H1 (cell line): ENCODE measurements around the gene MRM3. TPM values are rescaled to one million over a fixed set of nuclear protein-coding genes. Genes with fewer than 3 reads are reported as not detected.

ENCODE experiments used
- CTCF ChIA-PET: fragments of 300-600 bp; sonication (Branson Sonifier 250); formaldehyde crosslinking; loops from one replicate; lab custom pipeline; 2021; ENCODE audit not compliant: partially characterized antibody; lab: Charles Lee
- POLR2A ChIA-PET: fragments of 300-600 bp; sonication (Branson Sonifier 250); formaldehyde crosslinking; loops from one replicate; lab custom pipeline; 2021; ENCODE audit warnings: inconsistent platforms; ENCODE audit not compliant: partially characterized antibody; lab: Charles Lee
- DNase-seq, 2 experiments: peaks; one replicate each; pipeline versions ENCODE4 v3.0.0 to v3.0.0-alpha.2; 2010 to 2022; ENCODE audit warnings: low spot score in 2 of 2, low read depth in 1 of 2, mixed read lengths in 1 of 2
- FAIRE-seq: peaks from 2 replicates; lab custom pipeline; 2011; peaks lifted over from hg19 to GRCh38; lab: Jason Lieb, UNC
- H2AFZ ChIP-seq: 2 replicates; pipeline ENCODE4 v1.8.1; 2012; ENCODE audit warnings: low read length, inconsistent platforms
- H2AK5ac ChIP-seq: 2 replicates; pipeline ENCODE4 v1.6.1; 2013; ENCODE audit warnings: low read depth, low read length
- H2BK120ac ChIP-seq: replicated peaks from 2 replicates; pipeline ENCODE3; 2013; ENCODE audit warnings: low read depth, low read length, inconsistent platforms
- H2BK12ac ChIP-seq: 2 replicates; pipeline ENCODE4 v1.6.1; 2013; ENCODE audit warnings: low read depth, low read length
- H2BK15ac ChIP-seq: 2 replicates; pipeline ENCODE4 v1.6.1; 2013; ENCODE audit warnings: low read length
- H2BK20ac ChIP-seq: 2 replicates; pipeline ENCODE4 v1.6.1; 2013; ENCODE audit warnings: low read length
- H2BK5ac ChIP-seq: 2 replicates; pipeline ENCODE4 v1.6.1; 2013; ENCODE audit warnings: low read depth, low read length
- H3K14ac ChIP-seq: 2 replicates; pipeline ENCODE4 v1.6.1; 2013; ENCODE audit warnings: inconsistent platforms; ENCODE audit not compliant: insufficient read length
- H3K18ac ChIP-seq: 2 replicates; pipeline ENCODE4 v1.6.1; 2013; ENCODE audit warnings: low read length; ENCODE audit errors: extremely low read depth
- H3K23ac ChIP-seq: 2 replicates; pipeline ENCODE4 v1.6.1; 2013; ENCODE audit warnings: inconsistent platforms; ENCODE audit not compliant: insufficient read length
- H3K23me2 ChIP-seq: 2 replicates; pipeline ENCODE4 v1.6.1; 2013; ENCODE audit warnings: low read depth, low read length
- H3K27ac ChIP-seq: 2 replicates; pipeline ENCODE4 v1.6.1; 2011; ENCODE audit warnings: low read depth, low read length, inconsistent platforms
- H3K27me3 ChIP-seq, 4 experiments: replicated peaks in 1 of 4; 1 replicate in 1 of 4; 2 replicates in 3 of 4; pipeline versions ENCODE4 v1.6.1 to v1.8.1; 2011 to 2013; ENCODE audit warnings: low read length in 3 of 4, mild to moderate bottlenecking in 3 of 4, inconsistent platforms in 2 of 4, mixed read lengths in 2 of 4, moderate library complexity in 1 of 4; ENCODE audit not compliant: control insufficient read depth in 3 of 4, insufficient read depth in 3 of 4; ENCODE audit errors: extremely low read depth in 1 of 4
- H3K36me3 ChIP-seq, 4 experiments: 2 replicates each; pipeline versions ENCODE4 v1.6.1 to v1.8.1; 2011 to 2013; ENCODE audit warnings: mild to moderate bottlenecking in 4 of 4, low read length in 3 of 4, moderate library complexity in 2 of 4, control low read depth in 1 of 4, inconsistent platforms in 1 of 4; ENCODE audit not compliant: insufficient read depth in 4 of 4, control insufficient read depth in 2 of 4
- H3K4ac ChIP-seq: replicated peaks from 2 replicates; pipeline ENCODE3; 2013; ENCODE audit warnings: low read length, low read depth, mixed read lengths, inconsistent platforms; ENCODE audit not compliant: insufficient read length
- H3K4me1 ChIP-seq, 4 experiments: replicated peaks in 1 of 4; 1 replicate in 1 of 4; 2 replicates in 3 of 4; pipeline versions ENCODE4 v1.6.1 to v1.8.1; 2011 to 2013; ENCODE audit warnings: low read length in 3 of 4, inconsistent platforms in 2 of 4, mixed read lengths in 1 of 4; ENCODE audit not compliant: insufficient read depth in 4 of 4, control insufficient read depth in 3 of 4
- H3K4me2 ChIP-seq, 2 experiments: 2 replicates each; pipeline versions ENCODE4 v1.6.1 to v1.8.1; 2011 to 2013; ENCODE audit warnings: low read depth in 2 of 2, low read length in 2 of 2, control low read depth in 1 of 2, inconsistent platforms in 1 of 2, mild to moderate bottlenecking in 1 of 2; ENCODE audit not compliant: insufficient read depth in 1 of 2
- H3K4me3 ChIP-seq, 4 experiments: fragments of 200-600, 300-600 bp in 1 of 4; sonication (generic), shearing (Covaris generic), sonication (Bioruptor Twin) in 1 of 4; 2 replicates each; pipeline versions ENCODE4 v1.5.1 to v1.8.1; 2011 to 2016; ENCODE audit warnings: low read length in 4 of 4, low read depth in 3 of 4, control low read depth in 2 of 4, inconsistent platforms in 2 of 4, mild to moderate bottlenecking in 2 of 4, mixed read lengths in 1 of 4, moderate library complexity in 1 of 4; ENCODE audit not compliant: insufficient read depth in 2 of 4; ENCODE audit errors: extremely low read depth in 1 of 4
- H3K56ac ChIP-seq: replicated peaks from 2 replicates; pipeline ENCODE3; 2013; ENCODE audit warnings: low read depth, mild to moderate bottlenecking, mixed read lengths, low read length, inconsistent platforms; ENCODE audit not compliant: insufficient read length
- H3K79me1 ChIP-seq: 2 replicates; pipeline ENCODE4 v1.6.1; 2013; ENCODE audit warnings: low read depth, low read length, control low read depth
- H3K79me2 ChIP-seq, 2 experiments: 2 replicates each; pipeline versions ENCODE4 v1.6.1 to v1.8.1; 2012 to 2013; ENCODE audit warnings: low read length in 2 of 2, mild to moderate bottlenecking in 2 of 2, inconsistent platforms in 1 of 2; ENCODE audit not compliant: insufficient read depth in 2 of 2, control insufficient read depth in 1 of 2
- H3K9ac ChIP-seq, 4 experiments: replicated peaks in 1 of 4; 1 replicate in 1 of 4; 2 replicates in 3 of 4; pipeline versions ENCODE4 v1.6.1 to v1.8.1; 2011 to 2013; ENCODE audit warnings: low read depth in 3 of 4, low read length in 3 of 4, control low read depth in 2 of 4, mild to moderate bottlenecking in 2 of 4, moderate library complexity in 2 of 4, inconsistent platforms in 1 of 4; ENCODE audit errors: extremely low read depth in 1 of 4
- H3K9me3 ChIP-seq, 2 experiments: 2 replicates each; pipeline versions ENCODE4 v1.6.1 to v1.8.1; 2012 to 2013; ENCODE audit warnings: mild to moderate bottlenecking in 2 of 2, moderate library complexity in 2 of 2, control low read depth in 1 of 2, inconsistent platforms in 1 of 2, low read depth in 1 of 2, low read length in 1 of 2, mixed read lengths in 1 of 2; ENCODE audit not compliant: insufficient read depth in 2 of 2
- H4K20me1 ChIP-seq, 2 experiments: replicated peaks in 1 of 2; 2 replicates each; pipeline versions ENCODE3 to v1.8.1; 2011 to 2013; ENCODE audit warnings: inconsistent platforms in 2 of 2, low read length in 2 of 2, mild to moderate bottlenecking in 1 of 2; ENCODE audit not compliant: insufficient read depth in 2 of 2, control insufficient read depth in 1 of 2
- H4K5ac ChIP-seq: 2 replicates; pipeline ENCODE4 v1.6.1; 2013; ENCODE audit warnings: low read length, low read depth, mixed read lengths, inconsistent platforms; ENCODE audit not compliant: insufficient read length
- H4K8ac ChIP-seq: 2 replicates; pipeline ENCODE4 v1.8.0; 2013; ENCODE audit warnings: mild to moderate bottlenecking, moderate library complexity, low read length, inconsistent platforms; ENCODE audit not compliant: insufficient read depth; ENCODE audit errors: extremely low read depth
- H4K91ac ChIP-seq: replicated peaks from 2 replicates; pipeline ENCODE3; 2013; ENCODE audit warnings: low read length, mixed read lengths, inconsistent platforms; ENCODE audit not compliant: insufficient read length
- EP300 ChIP-seq, 2 experiments: IDR thresholded peaks; 1 replicate in 1 of 2; 2 replicates in 1 of 2; pipeline ENCODE4 v1.6.1; 2011 to 2012; ENCODE audit warnings: low read depth in 2 of 2, low read length in 2 of 2, mild to moderate bottlenecking in 2 of 2, borderline replicate concordance in 1 of 2, inconsistent platforms in 1 of 2, moderate library complexity in 1 of 2
- GABPA ChIP-seq: IDR thresholded peaks from 2 replicates; pipeline ENCODE4 v1.6.1; 2011; ENCODE audit warnings: mild to moderate bottlenecking, low read length, moderate library complexity, borderline replicate concordance; ENCODE audit not compliant: insufficient read depth
- HDAC6 ChIP-seq: IDR thresholded peaks from one replicate; pipeline ENCODE4 v1.7.1; 2012; ENCODE audit warnings: low read depth, mild to moderate bottlenecking, inconsistent platforms, low read length, moderate library complexity
- PHF8 ChIP-seq: fragments of 200-600 bp; sonication (generic); conservative IDR thresholded peaks from 2 replicates; pipeline ENCODE4 v1.7.1; 2012; ENCODE audit warnings: low read depth, mild to moderate bottlenecking, inconsistent platforms, low read length, moderate library complexity
- POLR2AphosphoS5 ChIP-seq: IDR thresholded peaks from 2 replicates; pipeline ENCODE4 v1.6.1; 2011; ENCODE audit warnings: low read depth, low read length
- RNF2 ChIP-seq: fragments of 200-900, 300-1000 bp; sonication (generic); IDR thresholded peaks from 2 replicates; pipeline ENCODE4 v1.7.1; 2016; ENCODE audit warnings: borderline replicate concordance, low read depth, mild to moderate bottlenecking, antibody characterized with exemption, low read length; ENCODE audit not compliant: poor library complexity, severe bottlenecking; ENCODE audit errors: missing control alignments
- SP2 ChIP-seq: IDR thresholded peaks from 2 replicates; pipeline ENCODE4 v1.6.1; 2012; ENCODE audit warnings: mild to moderate bottlenecking, low read length, inconsistent platforms
- TBP ChIP-seq: IDR thresholded peaks from 2 replicates; pipeline ENCODE4 v1.6.1; 2011; ENCODE audit warnings: low read depth, low read length, improper control_type of control experiment
- YY1 ChIP-seq: IDR thresholded peaks from 2 replicates; pipeline ENCODE4 v1.6.1; 2011; ENCODE audit warnings: low read depth, mild to moderate bottlenecking, low read length
- whole genome bisulfite sequencing, 2 experiments: shearing (Covaris generic) in 1 of 2; methylation state at CpG; one replicate each; pipeline versions ENCODE4 v1.1.6 to v1.1.7; 2013 to 2015; ENCODE audit warnings: low lambda C conversion rate in 2 of 2, mixed read lengths in 2 of 2, inconsistent platforms in 1 of 2, low coverage in 1 of 2, missing lambda C conversion rate in 1 of 2; ENCODE audit not compliant: insufficient replicate concordance in 2 of 2, insufficient coverage in 1 of 2, insufficient read length in 1 of 2; ENCODE audit errors: extremely low coverage in 1 of 2, missing lambda C conversion rate in 1 of 2; 5-methylcytosine and 5-hydroxymethylcytosine counted together
- polyA plus RNA-seq, 7 experiments: library from polyadenylated mRNA; depleted of rRNA in 3 of 7; stranded (reverse) in 5 of 7; unstranded in 2 of 7; fragments of >200 nt in 5 of 7; fragments of 200-250 nt in 2 of 7; gene quantifications; 1 replicate in 5 of 7; 2 replicates in 1 of 7; 4 replicates in 1 of 7; pipeline versions ENCODE4 v1.2.1 to v1.2.3, GENCODE V29; 2011 to 2013; ENCODE audit warnings: missing spikeins in 2 of 7, mixed read lengths in 2 of 7
- total RNA-seq: library from RNA; stranded (reverse); fragmentation: NEBNext Ultra II Directional; extraction: Animal tissue kit (Norgen Biotek cat#: 25700); gene quantifications from 2 replicates; pipeline ENCODE4 v1.2.1, GENCODE V29; 2021
- TF ChIP-seq, protein P1 (sequence below): IDR thresholded peaks from 2 replicates; pipeline ENCODE4 v1.6.1; 2011; ENCODE audit warnings: low read depth, mild to moderate bottlenecking, low read length; ENCODE audit not compliant: insufficient read depth
- TF ChIP-seq, protein P2 (sequence below): IDR thresholded peaks from 2 replicates; pipeline ENCODE4 v1.6.1; 2012; ENCODE audit warnings: low read length, inconsistent platforms

MRM3 gene
- total and polyA plus RNA-seq, 2 of the 8 experiments (the other 6 are each of a cell fraction or from before 2014, with no cell fraction given), result 10.1 to 20.8 TPM

DNA sequence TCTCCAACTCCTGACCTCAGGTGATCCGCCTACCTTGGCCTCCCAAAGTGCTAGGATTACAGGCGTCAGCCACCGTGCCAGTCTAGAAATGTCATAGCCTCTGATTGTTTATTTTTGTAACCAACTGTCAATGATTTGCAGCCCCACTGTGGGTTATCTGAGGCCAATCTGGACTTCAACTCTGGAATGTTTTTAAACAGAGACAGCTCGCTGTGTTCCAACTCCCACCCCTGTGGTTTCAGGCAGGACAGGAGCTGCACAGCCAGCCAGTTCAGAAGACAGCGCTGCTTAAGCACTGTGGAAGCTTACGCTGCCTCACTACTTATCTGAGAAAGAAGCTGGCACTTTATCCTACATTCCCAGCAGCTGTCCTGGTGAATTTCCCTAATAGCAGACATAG lies 19.5 kb downstream of the MRM3 start:
- Histone ChIP-seq H4K91ac (no peak overlapping the region), H3K23me2 (no peaks in the 10 kb centered on the region), H3K18ac (no peak overlapping the region), H4K5ac (no peak overlapping the region), H3K27ac (no peak overlapping the region), H3K27me3 (no peaks in the 10 kb centered on the region), H2BK12ac (no peak overlapping the region), H3K4me1 (peaks cover 0 to 5% (median 4%) of the 10 kb centered on the region in 4 experiments; a peak in 3 of 7 replicates), H3K4me3 (no peak overlapping the region), H3K79me1 (no peaks in the 10 kb centered on the region; the same call in 1 of the 2 replicates), H3K23ac (no peak overlapping the region), H3K9ac (no peak overlapping the region), H3K56ac (no peak overlapping the region), H3K4me2 (no peak overlapping the region), H4K20me1 (peaks cover 3% of the 10 kb centered on the region in 2 experiments), H4K8ac (no peak overlapping the region), H3K9me3 (no peaks in the 10 kb centered on the region), H2AFZ (no peak overlapping the region), H2BK120ac (no peak overlapping the region), H3K14ac (no peak overlapping the region), H3K36me3 (peaks cover 0 to 6% (median 0%) of the 10 kb centered on the region in 4 experiments; a peak in 2 of 8 replicates), H2BK15ac (no peak overlapping the region), H2BK20ac (no peak overlapping the region), H2AK5ac (no peak overlapping the region), H3K4ac (no peak overlapping the region), H3K79me2 (no peaks in the 10 kb centered on the region), H2BK5ac (no peak overlapping the region)
- FAIRE-seq, result no peak
- ChIA-PET CTCF (interaction anchor here (2.2 to 17.5 kb wide), 2 partner anchors 177 to 198 kb away, joined by 6 to 258 read pairs; partner anchors contain the start of gene NXN), POLR2A (interaction anchor here (0.6 to 2.4 kb wide), 2 partner anchors 13 to 184 kb away, joined by 3 to 8 read pairs; no protein-coding TSS in a partner anchor)
- DNase-seq, result no peak
- WGBS, 2 experiments, result 96% methylated on average over 6 of the region's 6 CpGs; no CpG with 5 or more reads in 1 of the 2 experiments
- TF ChIP-seq PHF8, result no peak
- TF ChIP-seq HDAC6, result no peak
- no peak for TF ChIP-seq EP300 (IDR thresholded peaks at IDR 0.05; ENCODE audit: borderline replicate concordance in 1 of 2, low read depth in 2 of 2, low read length in 2 of 2)
- TF ChIP-seq, protein P1, sequence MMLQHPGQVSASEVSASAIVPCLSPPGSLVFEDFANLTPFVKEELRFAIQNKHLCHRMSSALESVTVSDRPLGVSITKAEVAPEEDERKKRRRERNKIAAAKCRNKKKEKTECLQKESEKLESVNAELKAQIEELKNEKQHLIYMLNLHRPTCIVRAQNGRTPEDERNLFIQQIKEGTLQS, result no peak
- TF ChIP-seq TBP, result no peak
- no peak for TF ChIP-seq GABPA
- no peak for TF ChIP-seq POLR2AphosphoS5
- TF ChIP-seq, protein P2, sequence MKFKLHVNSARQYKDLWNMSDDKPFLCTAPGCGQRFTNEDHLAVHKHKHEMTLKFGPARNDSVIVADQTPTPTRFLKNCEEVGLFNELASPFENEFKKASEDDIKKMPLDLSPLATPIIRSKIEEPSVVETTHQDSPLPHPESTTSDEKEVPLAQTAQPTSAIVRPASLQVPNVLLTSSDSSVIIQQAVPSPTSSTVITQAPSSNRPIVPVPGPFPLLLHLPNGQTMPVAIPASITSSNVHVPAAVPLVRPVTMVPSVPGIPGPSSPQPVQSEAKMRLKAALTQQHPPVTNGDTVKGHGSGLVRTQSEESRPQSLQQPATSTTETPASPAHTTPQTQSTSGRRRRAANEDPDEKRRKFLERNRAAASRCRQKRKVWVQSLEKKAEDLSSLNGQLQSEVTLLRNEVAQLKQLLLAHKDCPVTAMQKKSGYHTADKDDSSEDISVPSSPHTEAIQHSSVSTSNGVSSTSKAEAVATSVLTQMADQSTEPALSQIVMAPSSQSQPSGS, result no peak
- no peak for TF ChIP-seq RNF2
- no peak for TF ChIP-seq SP2
- TF ChIP-seq YY1, result no peak
